ENCODE measurements around the gene UBE2H. TPM values are rescaled to one million over a fixed set of nuclear protein-coding genes. Genes with fewer than 3 reads are reported as not detected.

The UBE2H gene
- total RNA-seq, 1 experiment from 2014 or later: 28.8 TPM

DNA sequence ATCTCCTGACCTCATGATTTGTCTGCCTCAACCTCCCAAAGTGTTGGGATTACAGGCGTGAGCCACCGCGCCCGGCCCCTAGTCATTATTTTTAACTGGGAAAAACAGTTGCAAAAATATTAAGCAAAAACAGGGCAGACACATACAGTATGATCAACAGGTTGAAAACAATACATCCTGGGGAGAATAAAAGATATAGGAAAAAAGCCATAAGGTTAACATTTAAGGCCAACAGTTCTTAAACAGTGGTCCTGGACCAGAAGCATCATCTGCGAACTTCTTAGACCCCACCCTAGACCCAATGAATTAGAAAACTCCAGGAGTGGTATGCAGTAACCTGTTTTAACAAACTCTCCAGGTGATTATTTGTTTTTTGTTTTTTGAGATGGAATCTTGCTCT, 6.5 kb downstream of the UBE2H start:
- intact Hi-C loops (cut with micrococcal nuclease; ENCODE audit: unreplicated experiment): no loop called here
- Histone ChIP-seq H3K27me3 (replicated peaks; ENCODE audit: insufficient read depth, low read depth, low read length, poor library complexity) (no peaks in the 10 kb centered on the region), H3K9me3 (ENCODE audit: low read depth, low read length, poor library complexity, severe bottlenecking) (no peaks in the 10 kb centered on the region), H3K4me3 (ENCODE audit: low read depth, low read length, poor library complexity, severe bottlenecking) (no peak overlapping the region), H3K27ac (ENCODE audit: low read depth, low read length, poor library complexity, severe bottlenecking) (no peak overlapping the region), H3K36me3 (ENCODE audit: insufficient read depth, low read length, poor library complexity, severe bottlenecking) (no peaks in the 10 kb centered on the region), H3K4me1 (ENCODE audit: insufficient read depth, low read length, poor library complexity, severe bottlenecking) (peaks cover 16% of the 10 kb centered on the region)
- no TSS peak for BruUV-seq (replicated peaks)
- ChIA-PET POLR2A (ENCODE audit: low non-redundant PET) (no interaction called here), CTCF (no interaction called here)
- no peak for DNase-seq (ENCODE audit: low spot score)
- TF ChIP-seq, protein P1, sequence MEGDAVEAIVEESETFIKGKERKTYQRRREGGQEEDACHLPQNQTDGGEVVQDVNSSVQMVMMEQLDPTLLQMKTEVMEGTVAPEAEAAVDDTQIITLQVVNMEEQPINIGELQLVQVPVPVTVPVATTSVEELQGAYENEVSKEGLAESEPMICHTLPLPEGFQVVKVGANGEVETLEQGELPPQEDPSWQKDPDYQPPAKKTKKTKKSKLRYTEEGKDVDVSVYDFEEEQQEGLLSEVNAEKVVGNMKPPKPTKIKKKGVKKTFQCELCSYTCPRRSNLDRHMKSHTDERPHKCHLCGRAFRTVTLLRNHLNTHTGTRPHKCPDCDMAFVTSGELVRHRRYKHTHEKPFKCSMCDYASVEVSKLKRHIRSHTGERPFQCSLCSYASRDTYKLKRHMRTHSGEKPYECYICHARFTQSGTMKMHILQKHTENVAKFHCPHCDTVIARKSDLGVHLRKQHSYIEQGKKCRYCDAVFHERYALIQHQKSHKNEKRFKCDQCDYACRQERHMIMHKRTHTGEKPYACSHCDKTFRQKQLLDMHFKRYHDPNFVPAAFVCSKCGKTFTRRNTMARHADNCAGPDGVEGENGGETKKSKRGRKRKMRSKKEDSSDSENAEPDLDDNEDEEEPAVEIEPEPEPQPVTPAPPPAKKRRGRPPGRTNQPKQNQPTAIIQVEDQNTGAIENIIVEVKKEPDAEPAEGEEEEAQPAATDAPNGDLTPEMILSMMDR (conservative IDR thresholded peaks at IDR 0.05; ENCODE audit: low read depth, low read length): no peak
- TF ChIP-seq EZH2 (IDR thresholded peaks at IDR 0.05; ENCODE audit: borderline replicate concordance, low read depth, low read length, poor library complexity, severe bottlenecking): no peak

DNA sequence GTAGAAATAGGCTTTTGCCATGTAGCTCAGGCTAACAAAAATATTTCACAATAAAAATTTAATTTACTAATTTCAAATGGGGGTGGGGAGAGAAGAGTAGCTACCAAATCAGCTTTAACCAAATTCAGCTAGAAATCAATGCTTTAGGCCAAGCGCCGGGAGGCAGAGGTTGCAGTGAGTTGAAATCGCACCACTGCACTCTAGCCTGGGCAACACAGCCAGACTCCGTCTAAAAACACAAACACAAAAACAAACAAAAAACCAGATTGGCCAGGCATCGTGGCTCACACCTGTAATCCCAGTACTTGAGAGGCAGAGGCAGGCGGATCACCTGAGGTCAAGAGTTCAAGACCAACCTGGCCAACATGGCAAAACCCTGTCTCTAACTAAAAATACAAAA, 9.4 kb downstream of the UBE2H start:
- Histone ChIP-seq H3K27ac (ENCODE audit: low read depth, low read length, poor library complexity, severe bottlenecking) (no peak overlapping the region), H3K27me3 (replicated peaks; ENCODE audit: insufficient read depth, low read depth, low read length, poor library complexity) (no peaks in the 10 kb centered on the region), H3K4me1 (ENCODE audit: insufficient read depth, low read length, poor library complexity, severe bottlenecking) (no peaks in the 10 kb centered on the region), H3K36me3 (ENCODE audit: insufficient read depth, low read length, poor library complexity, severe bottlenecking) (no peaks in the 10 kb centered on the region), H3K9me3 (ENCODE audit: low read depth, low read length, poor library complexity, severe bottlenecking) (no peaks in the 10 kb centered on the region), H3K4me3 (ENCODE audit: low read depth, low read length, poor library complexity, severe bottlenecking) (no peak overlapping the region)
- intact Hi-C loops (cut with micrococcal nuclease; ENCODE audit: unreplicated experiment): no loop called here
- ChIA-PET CTCF (no interaction called here), POLR2A (ENCODE audit: low non-redundant PET) (interaction anchor here (0.7 kb wide), 1 partner anchor 43 kb away, joined by 4 read pairs; no protein-coding TSS in a partner anchor)
- TF ChIP-seq, protein P1 (conservative IDR thresholded peaks at IDR 0.05; ENCODE audit: low read depth, low read length): no peak
- no peak for TF ChIP-seq EZH2 (IDR thresholded peaks at IDR 0.05; ENCODE audit: borderline replicate concordance, low read depth, low read length, poor library complexity, severe bottlenecking)
- no peak for DNase-seq (ENCODE audit: low spot score)
- BruUV-seq (replicated peaks): no TSS peak

DNA sequence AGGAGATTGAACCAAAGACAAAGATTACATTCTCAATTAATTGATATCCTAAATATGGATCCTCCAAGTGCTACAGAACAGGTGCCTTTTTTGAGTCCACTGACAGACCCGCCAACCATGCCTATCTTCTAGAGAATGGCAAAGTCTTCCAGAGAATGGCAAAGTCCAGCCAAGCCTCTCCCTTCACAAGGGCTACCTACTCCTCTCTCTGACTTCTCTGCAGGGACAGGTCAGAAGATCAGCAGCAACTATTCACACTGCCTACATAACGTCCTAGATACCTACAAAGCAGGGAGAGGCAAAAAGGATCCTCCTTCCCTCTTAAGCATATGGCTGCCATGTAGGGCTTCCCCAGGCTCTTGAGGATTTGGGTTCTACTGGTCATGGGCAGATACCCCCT, 12.4 kb downstream of the UBE2H start:
- no TSS peak for BruUV-seq (replicated peaks)
- TF ChIP-seq EZH2 (IDR thresholded peaks at IDR 0.05; ENCODE audit: borderline replicate concordance, low read depth, low read length, poor library complexity, severe bottlenecking): no peak
- TF ChIP-seq, protein P1 (conservative IDR thresholded peaks at IDR 0.05; ENCODE audit: low read depth, low read length): no peak
- CTCF ChIA-PET: no interaction called here
- Histone ChIP-seq H3K36me3 (ENCODE audit: insufficient read depth, low read length, poor library complexity, severe bottlenecking) (no peaks in the 10 kb centered on the region), H3K27me3 (replicated peaks; ENCODE audit: insufficient read depth, low read depth, low read length, poor library complexity) (no peaks in the 10 kb centered on the region), H3K4me1 (ENCODE audit: insufficient read depth, low read length, poor library complexity, severe bottlenecking) (no peaks in the 10 kb centered on the region), H3K27ac (ENCODE audit: low read depth, low read length, poor library complexity, severe bottlenecking) (no peak overlapping the region), H3K4me3 (ENCODE audit: low read depth, low read length, poor library complexity, severe bottlenecking) (no peak overlapping the region), H3K9me3 (ENCODE audit: low read depth, low read length, poor library complexity, severe bottlenecking) (no peaks in the 10 kb centered on the region)
- no peak for DNase-seq (ENCODE audit: low spot score)
- POLR2A ChIA-PET (ENCODE audit: low non-redundant PET): no interaction called here
- intact Hi-C loops (cut with micrococcal nuclease; ENCODE audit: unreplicated experiment): no loop called here

Data from A673 (cell line).